ENCODE results near the gene NDUFAF4. TPM values are rescaled to one million over a fixed set of nuclear protein-coding genes. Genes with fewer than 3 reads are reported as not detected.
"Not testable (repeated sequence)": the region's sequence is repeated elsewhere in the genome, so short reads cannot be mapped to it uniquely, and the experiment has no call there.

The NDUFAF4 gene
- total RNA-seq, 3 donors from 2014 or later, result 9.8 to 26.6 (median 14.1) TPM

DNA sequence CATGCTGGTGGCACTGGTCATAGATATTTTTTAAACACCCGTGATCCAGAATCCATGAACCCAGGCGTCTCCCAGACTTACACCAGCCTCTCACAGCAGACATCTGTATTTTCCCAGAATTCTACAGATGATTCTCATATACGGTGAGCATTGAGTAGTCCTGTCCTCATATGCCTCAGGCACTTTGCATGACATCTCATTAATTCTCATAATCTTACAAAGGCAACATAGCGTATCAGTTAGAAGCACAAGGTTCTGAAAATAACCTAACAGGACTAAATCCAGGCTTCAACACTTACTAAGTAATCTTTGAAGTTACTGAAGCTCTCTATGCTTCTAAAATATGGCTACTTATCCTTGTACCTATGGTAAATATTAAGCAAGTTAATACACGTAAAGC, 8.9 kb downstream of the NDUFAF4 start:
- H3K9me3 ChIP-seq, result no peaks in the 10 kb centered on the region
- intact Hi-C loops (cut with DNase I; ENCODE audit: low total_unique reads), result no loop called here
- no peak for DNase-seq (ENCODE audit: low spot score in 2 of 2)
- H3K4me1 ChIP-seq, result no peaks in the 10 kb centered on the region
- no peak overlapping the region for H3K27ac ChIP-seq
- TF ChIP-seq POLR2AphosphoS5 (IDR thresholded peaks at IDR 0.05) (no peak), POLR2A (IDR thresholded peaks at IDR 0.05) (no peak)
- TF ChIP-seq, protein P1, sequence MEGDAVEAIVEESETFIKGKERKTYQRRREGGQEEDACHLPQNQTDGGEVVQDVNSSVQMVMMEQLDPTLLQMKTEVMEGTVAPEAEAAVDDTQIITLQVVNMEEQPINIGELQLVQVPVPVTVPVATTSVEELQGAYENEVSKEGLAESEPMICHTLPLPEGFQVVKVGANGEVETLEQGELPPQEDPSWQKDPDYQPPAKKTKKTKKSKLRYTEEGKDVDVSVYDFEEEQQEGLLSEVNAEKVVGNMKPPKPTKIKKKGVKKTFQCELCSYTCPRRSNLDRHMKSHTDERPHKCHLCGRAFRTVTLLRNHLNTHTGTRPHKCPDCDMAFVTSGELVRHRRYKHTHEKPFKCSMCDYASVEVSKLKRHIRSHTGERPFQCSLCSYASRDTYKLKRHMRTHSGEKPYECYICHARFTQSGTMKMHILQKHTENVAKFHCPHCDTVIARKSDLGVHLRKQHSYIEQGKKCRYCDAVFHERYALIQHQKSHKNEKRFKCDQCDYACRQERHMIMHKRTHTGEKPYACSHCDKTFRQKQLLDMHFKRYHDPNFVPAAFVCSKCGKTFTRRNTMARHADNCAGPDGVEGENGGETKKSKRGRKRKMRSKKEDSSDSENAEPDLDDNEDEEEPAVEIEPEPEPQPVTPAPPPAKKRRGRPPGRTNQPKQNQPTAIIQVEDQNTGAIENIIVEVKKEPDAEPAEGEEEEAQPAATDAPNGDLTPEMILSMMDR (IDR thresholded peaks at IDR 0.05), result no peak
- H3K27me3 ChIP-seq, result no peaks in the 10 kb centered on the region
- H3K4me3 ChIP-seq, result no peak overlapping the region
- peaks cover 6% of the 10 kb centered on the region for H3K36me3 ChIP-seq

DNA sequence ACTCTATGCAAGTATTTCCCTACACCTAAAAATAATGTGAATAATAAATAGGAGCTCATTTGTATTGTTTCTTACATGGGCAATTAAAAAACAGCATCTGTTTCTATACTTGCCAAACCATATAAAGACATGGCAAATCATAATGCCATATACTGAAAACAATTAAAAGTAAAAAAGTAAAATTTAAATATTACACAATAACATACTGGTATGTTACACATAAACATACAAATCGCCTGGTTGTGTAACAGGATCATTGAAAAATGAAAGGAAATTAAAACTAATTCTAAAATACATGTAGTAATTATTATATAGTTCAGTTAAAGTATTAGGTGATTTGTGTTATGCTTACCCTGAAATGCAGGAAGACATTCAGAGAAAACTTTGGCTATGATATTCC, 11.2 kb downstream of the NDUFAF4 start:
- DNase-seq (ENCODE audit: low spot score in 2 of 2), result no peak
- intact Hi-C loops (cut with DNase I; ENCODE audit: low total_unique reads), result no loop called here

DNA sequence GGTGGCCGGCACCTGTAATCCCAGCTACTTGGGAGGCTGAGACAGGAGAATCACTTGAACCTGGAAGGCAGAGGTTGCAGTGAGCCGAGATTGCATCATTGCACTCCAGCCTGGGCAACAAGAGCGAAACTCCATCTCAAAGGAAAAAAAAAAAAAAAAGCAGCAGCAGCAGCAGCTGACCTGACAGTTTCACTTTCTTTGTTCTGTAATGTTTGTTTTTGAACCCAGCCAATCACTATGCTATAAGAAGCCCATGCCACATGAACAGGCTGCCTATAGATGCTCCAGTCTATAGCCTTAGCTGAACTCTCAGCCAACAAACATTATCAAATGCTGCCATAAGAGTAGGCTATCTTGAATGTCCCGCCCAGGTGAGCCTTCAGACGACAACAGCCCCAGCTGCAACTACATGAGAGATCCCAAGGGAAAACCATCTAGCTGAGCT, 12.5 kb downstream of the NDUFAF4 start:
- H3K36me3 ChIP-seq; H3K27me3 ChIP-seq; intact Hi-C loops (cut with DNase I; ENCODE audit: low total_unique reads); H3K27ac ChIP-seq; DNase-seq (ENCODE audit: low spot score in 2 of 2); H3K9me3 ChIP-seq; H3K4me1 ChIP-seq; H3K4me3 ChIP-seq: not testable (repeated sequence)

More for the DNA sequence above, 11.2 kb downstream of the NDUFAF4 start:
- Histone ChIP-seq H3K4me3 (no peak overlapping the region), H3K4me1 (no peaks in the 10 kb centered on the region), H3K36me3 (no peaks in the 10 kb centered on the region), H3K27ac (no peak overlapping the region), H3K9me3 (no peaks in the 10 kb centered on the region), H3K27me3 (no peaks in the 10 kb centered on the region)
- TF ChIP-seq POLR2AphosphoS5 (IDR thresholded peaks at IDR 0.05), result no peak
- TF ChIP-seq POLR2A (IDR thresholded peaks at IDR 0.05), result no peak

DNA sequence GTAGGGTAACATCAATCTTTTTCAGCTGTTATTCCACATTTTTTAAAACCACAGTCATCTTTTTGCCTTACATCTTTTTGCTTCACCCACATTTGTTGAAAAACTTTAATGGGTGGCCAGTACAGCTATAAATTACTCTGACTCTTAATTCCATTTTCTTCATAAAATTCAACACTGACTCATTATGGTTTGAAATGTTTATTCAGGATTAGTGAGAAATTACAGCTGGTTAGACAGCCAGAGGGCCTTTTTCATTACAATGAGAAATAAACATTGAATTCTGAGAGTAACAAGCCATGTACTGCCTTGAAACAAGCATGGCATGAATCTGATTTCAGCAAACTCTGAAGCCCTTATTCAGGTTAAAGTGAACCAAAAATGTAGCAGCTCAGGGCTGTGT, 19.5 kb downstream of the NDUFAF4 start:
- Histone ChIP-seq H3K4me3 (no peak overlapping the region), H3K36me3 (no peaks in the 10 kb centered on the region), H3K27ac (no peak overlapping the region), H3K27me3 (no peaks in the 10 kb centered on the region), H3K4me1 (no peaks in the 10 kb centered on the region), H3K9me3 (no peaks in the 10 kb centered on the region)
- TF ChIP-seq POLR2A (IDR thresholded peaks at IDR 0.05), result no peak
- no peak for DNase-seq (ENCODE audit: low spot score in 2 of 2)
- intact Hi-C loops (cut with DNase I; ENCODE audit: low total_unique reads), result no loop called here

DNA sequence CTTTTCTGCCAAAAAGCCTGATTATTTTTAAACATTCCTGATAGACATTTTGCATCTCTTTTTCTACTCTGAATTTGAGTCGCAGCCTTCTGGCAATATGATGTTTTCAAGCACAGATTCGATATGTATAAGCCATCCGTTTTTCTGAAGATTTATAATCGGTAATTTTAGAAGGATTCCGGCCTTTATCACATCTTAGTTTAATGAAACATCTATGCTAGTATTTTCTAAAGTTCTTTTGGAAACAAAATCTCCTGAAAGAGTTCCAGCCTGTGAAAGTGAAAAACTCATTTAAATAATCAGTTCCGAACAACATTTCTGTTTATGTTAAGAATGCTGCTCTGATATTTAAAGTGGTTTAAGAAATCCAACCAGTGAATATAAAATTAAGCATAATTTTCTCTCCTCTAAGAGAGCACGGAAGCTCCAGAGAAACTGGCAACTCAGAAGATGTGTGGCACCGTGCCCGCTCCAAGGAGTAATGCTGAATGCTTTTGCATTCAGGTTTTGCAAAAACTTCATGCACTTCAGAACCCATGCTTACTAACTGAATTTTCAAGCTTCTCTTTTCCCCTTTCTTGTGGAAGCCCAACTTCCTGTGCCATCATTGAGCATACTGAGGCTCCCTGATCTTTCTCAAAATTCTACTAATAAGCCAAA, 20.7 kb downstream of the NDUFAF4 start:
- no peaks in the 10 kb centered on the region for H3K9me3 ChIP-seq
- no peak overlapping the region for H3K4me3 ChIP-seq
- no peak for DNase-seq (ENCODE audit: low spot score in 2 of 2)
- H3K27me3 ChIP-seq, result no peaks in the 10 kb centered on the region
- H3K4me1 ChIP-seq, result no peaks in the 10 kb centered on the region
- intact Hi-C loops (cut with DNase I; ENCODE audit: low total_unique reads), result no loop called here
- no peaks in the 10 kb centered on the region for H3K36me3 ChIP-seq
- TF ChIP-seq, protein P1 (IDR thresholded peaks at IDR 0.05), result no peak
- TF ChIP-seq POLR2A (IDR thresholded peaks at IDR 0.05) (no peak), POLR2AphosphoS5 (IDR thresholded peaks at IDR 0.05) (no peak)
- no peak overlapping the region for H3K27ac ChIP-seq

DNA sequence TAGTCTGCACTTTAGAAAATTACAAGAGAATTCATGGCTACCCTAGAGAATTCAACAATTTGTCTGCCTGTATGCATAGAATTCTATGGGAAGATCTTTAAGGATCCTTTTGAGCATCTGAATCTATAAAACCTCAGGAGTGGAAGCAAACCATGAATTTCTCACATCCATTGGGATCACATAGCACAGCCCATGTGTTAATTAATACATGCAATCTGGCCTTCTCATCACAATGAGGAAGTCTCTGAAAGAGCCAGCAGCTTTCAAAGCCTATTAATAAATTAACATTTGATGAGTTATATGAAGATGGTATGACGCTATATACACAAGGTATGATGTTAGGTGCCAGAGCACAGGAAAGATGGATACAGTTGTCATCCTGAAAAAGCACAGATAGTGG, 24.7 kb downstream of the NDUFAF4 start:
- H3K27ac ChIP-seq, result no peak overlapping the region
- H3K9me3 ChIP-seq, result no peaks in the 10 kb centered on the region
- TF ChIP-seq, protein P1 (IDR thresholded peaks at IDR 0.05), result no peak
- TF ChIP-seq POLR2AphosphoS5 (IDR thresholded peaks at IDR 0.05) (no peak), POLR2A (IDR thresholded peaks at IDR 0.05) (no peak)
- no peak overlapping the region for H3K4me3 ChIP-seq
- no peaks in the 10 kb centered on the region for H3K4me1 ChIP-seq
- DNase-seq (ENCODE audit: low spot score in 2 of 2), result no peak
- intact Hi-C loops (cut with DNase I; ENCODE audit: low total_unique reads), result no loop called here
- no peaks in the 10 kb centered on the region for H3K27me3 ChIP-seq
- H3K36me3 ChIP-seq, result no peaks in the 10 kb centered on the region

DNA sequence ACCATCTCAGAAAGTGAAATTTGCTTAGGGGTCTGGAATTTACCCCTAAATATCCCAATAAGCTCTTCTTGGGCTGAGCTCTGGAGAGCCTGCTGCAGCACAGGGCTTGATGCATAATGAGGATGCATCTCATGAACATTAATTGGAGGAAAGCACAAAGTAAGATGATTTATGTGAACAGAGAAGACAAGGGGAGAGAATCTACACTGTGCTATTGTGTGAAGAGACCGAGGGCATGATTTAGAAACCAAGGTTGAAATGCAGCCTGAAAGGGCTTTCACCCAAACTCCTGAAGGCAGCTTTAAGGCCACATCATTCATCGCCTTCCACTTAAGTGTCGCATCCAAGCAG, 32.7 kb downstream of the NDUFAF4 start:
- H3K9me3 ChIP-seq, result no peaks in the 10 kb centered on the region
- no peak overlapping the region for H3K4me3 ChIP-seq
- TF ChIP-seq, protein P1 (IDR thresholded peaks at IDR 0.05), result no peak
- TF ChIP-seq POLR2A (IDR thresholded peaks at IDR 0.05), result no peak
- TF ChIP-seq POLR2AphosphoS5 (IDR thresholded peaks at IDR 0.05), result no peak
- intact Hi-C loops (cut with DNase I; ENCODE audit: low total_unique reads), result no loop called here
- H3K27me3 ChIP-seq, result no peaks in the 10 kb centered on the region
- H3K4me1 ChIP-seq, result no peaks in the 10 kb centered on the region
- no peak overlapping the region for H3K27ac ChIP-seq
- no peak for DNase-seq (ENCODE audit: low spot score in 2 of 2)
- no peaks in the 10 kb centered on the region for H3K36me3 ChIP-seq

Measured in breast epithelium (tissue), 4 donors.